Transverse colon (tissue), 4 donors: ENCODE results near the gene ZNF609.

ENCODE experiments used
- CTCF ChIP-seq, 5 experiments: fragments of 200-600 bp in 3 of 5; fragments of 450-650 bp in 2 of 5; sonication (generic) in 3 of 5; IDR thresholded peaks; 1 replicate in 2 of 5; 2 replicates in 3 of 5; pipeline ENCODE4 v1.5.1; 2016 to 2017; ENCODE audit warnings: antibody characterized with exemption in 5 of 5, inconsistent platforms in 3 of 5, mild to moderate bottlenecking in 2 of 5, moderate library complexity in 1 of 5
- POLR2A ChIP-seq: fragments of 450-650 bp; IDR thresholded peaks from one replicate; pipeline ENCODE4 v1.6.1; 2016; ENCODE audit warnings: antibody characterized with exemption, mild to moderate bottlenecking, moderate library complexity
- POLR2AphosphoS5 ChIP-seq, 3 donors: sonication (generic); formaldehyde crosslinking; IDR thresholded peaks; one replicate each; pipeline ENCODE4 v1.6.1; 2016; ENCODE audit warnings: antibody characterized with exemption in 3 of 3

DNA sequence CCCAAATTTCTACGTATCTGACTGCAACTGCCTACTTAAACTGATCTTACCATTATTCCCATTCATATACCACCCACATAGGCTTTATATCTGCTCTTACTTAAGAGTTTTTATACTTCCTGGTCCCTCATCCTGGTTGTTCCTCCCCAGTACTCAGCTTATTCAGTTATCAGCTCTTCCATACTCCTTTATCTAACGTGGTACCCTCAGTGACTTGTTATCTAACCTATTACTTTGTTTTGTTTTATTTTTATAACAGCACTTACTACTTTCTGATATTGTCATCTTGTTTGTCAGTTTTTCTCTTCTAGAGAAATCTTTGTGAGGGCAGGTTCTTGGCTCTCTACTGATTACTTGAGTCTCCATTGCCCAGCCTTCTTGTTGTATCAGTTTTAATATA lies 100.6 kb downstream of the ZNF609 start:
- TF ChIP-seq CTCF (IDR thresholded peaks at IDR 0.05) (no peak), POLR2AphosphoS5 (IDR thresholded peaks at IDR 0.05) (no peak), POLR2A (no peak)
